BE2C (cell line): ENCODE results near the gene USH1G.

Experiments used
- DNase-seq: peaks from one replicate; pipeline ENCODE4 v3.0.0-alpha.2; 2020
- H3K27me3 ChIP-seq: fragments of 250-450 bp; sonication (Bioruptor Pico); 2 replicates; pipeline ENCODE4 v1.5.1; 2020; ENCODE audit warnings: mild to moderate bottlenecking
- H3K36me3 ChIP-seq: fragments of 250-450 bp; sonication (Bioruptor Pico); 2 replicates; pipeline ENCODE4 v1.5.1; 2020; ENCODE audit warnings: mild to moderate bottlenecking
- H3K4me1 ChIP-seq: fragments of 250-450 bp; sonication (Bioruptor Pico); 2 replicates; pipeline ENCODE4 v1.5.1; 2020
- H3K4me3 ChIP-seq: 2 replicates; pipeline ENCODE4 v1.5.1; 2011; ENCODE audit warnings: low read depth, low read length
- H3K9me3 ChIP-seq: fragments of 250-450 bp; sonication (Bioruptor Pico); 2 replicates; pipeline ENCODE4 v1.5.1; 2020
- CTCF ChIP-seq: IDR thresholded peaks from 2 replicates; pipeline ENCODE4 v1.5.1; 2012; ENCODE audit warnings: mild to moderate bottlenecking, low read depth, low read length

The USH1G gene

GRCh38 chr17:74920642-74921025, 2.4 kb downstream of the USH1G start:
- Histone ChIP-seq H3K36me3 (no peaks in the 10 kb centered on the region), H3K4me1 (no peaks in the 10 kb centered on the region), H3K4me3 (no peak overlapping the region), H3K27me3 (peaks cover 33% of the 10 kb centered on the region), H3K9me3 (no peaks in the 10 kb centered on the region)
- DNase-seq = no peak
- TF ChIP-seq CTCF = no peak

DNA sequence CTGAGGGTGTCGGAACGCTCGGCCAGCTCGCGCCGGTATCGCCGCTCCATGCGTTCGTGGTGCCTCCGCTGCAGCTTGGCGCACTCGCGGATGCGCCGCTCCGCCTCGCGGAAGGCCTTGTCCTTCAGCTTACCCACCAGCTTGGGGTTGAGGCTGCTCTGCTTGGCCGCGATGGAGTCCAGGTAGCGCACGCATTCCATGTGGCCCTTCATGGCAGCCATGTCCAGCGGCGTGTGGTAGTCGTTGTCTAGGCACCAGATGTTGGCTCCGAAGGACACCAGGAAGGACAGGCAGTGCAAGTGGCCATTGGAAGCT, 2.8 kb downstream of the USH1G start:
- no peak overlapping the region for H3K4me3 ChIP-seq

GRCh38 chr17:74919440-74920305, 3.4 kb downstream of the USH1G start:
- H3K9me3 ChIP-seq = no peaks in the 10 kb centered on the region
- DNase-seq = no peak
- H3K4me3 ChIP-seq = no peak overlapping the region
- H3K4me1 ChIP-seq = no peaks in the 10 kb centered on the region
- no peak for TF ChIP-seq CTCF
- H3K36me3 ChIP-seq = no peaks in the 10 kb centered on the region
- H3K27me3 ChIP-seq = peaks cover 24% of the 10 kb centered on the region

More for the DNA sequence above, 2.8 kb downstream of the USH1G start:
- Histone ChIP-seq H3K36me3 (no peaks in the 10 kb centered on the region), H3K27me3 (peaks cover 30% of the 10 kb centered on the region), H3K9me3 (no peaks in the 10 kb centered on the region), H3K4me1 (no peaks in the 10 kb centered on the region)
- TF ChIP-seq CTCF = no peak
- DNase-seq = no peak

- H3K27me3 ChIP-seq = peaks cover 16% of the 10 kb centered on the region
- no peaks in the 10 kb centered on the region for H3K4me1 ChIP-seq
- no peak for DNase-seq
- H3K4me3 ChIP-seq = no peak overlapping the region
- TF ChIP-seq CTCF = no peak
- H3K36me3 ChIP-seq = no peaks in the 10 kb centered on the region
- no peaks in the 10 kb centered on the region for H3K9me3 ChIP-seq
Observed at GRCh38 chr17:74918906-74919305, 4.1 kb downstream of the USH1G start.

DNA sequence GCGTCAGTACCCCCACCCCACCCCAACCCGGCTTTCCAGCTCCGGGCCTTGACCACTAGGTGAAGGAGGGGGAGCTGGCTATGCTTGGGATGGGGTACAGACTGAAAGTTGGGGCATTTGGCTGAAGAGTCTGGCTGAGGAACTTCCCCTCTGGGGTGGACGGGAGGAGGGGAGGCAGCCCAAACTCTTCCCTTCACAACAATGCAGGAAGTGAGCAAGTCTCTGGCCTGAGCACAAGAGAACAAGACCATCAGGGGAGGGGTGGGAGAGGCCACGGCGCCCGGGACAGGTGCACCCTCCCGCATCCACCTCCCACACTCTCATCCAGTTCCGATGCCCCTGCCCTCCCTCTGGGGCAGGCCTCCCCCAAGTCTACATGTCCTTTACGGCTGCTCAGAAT, 5.6 kb downstream of the USH1G start:
- H3K4me3 ChIP-seq = no peak overlapping the region
- H3K27me3 ChIP-seq = peaks cover 3% of the 10 kb centered on the region
- no peak for DNase-seq
- TF ChIP-seq CTCF = no peak
- no peaks in the 10 kb centered on the region for H3K36me3 ChIP-seq
- H3K9me3 ChIP-seq = no peaks in the 10 kb centered on the region
- no peaks in the 10 kb centered on the region for H3K4me1 ChIP-seq

DNA sequence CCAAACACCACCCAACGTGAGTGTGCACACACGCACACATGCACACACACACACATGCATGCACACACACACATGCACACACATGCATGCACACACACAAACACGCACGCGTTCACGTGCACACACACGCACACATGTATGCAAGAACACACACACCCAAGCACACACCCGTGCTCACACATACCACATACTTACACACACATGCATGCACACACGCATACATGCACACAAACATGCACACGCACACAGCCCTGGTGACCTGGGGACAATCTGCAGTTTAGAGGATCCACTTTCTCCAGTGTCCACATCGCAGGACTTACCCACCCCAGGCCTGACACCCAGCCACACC, 6.2 kb downstream of the USH1G start:
- H3K36me3 ChIP-seq = no peaks in the 10 kb centered on the region
- no peaks in the 10 kb centered on the region; the same call in 1 of the 2 replicates for H3K27me3 ChIP-seq
- no peaks in the 10 kb centered on the region for H3K9me3 ChIP-seq
- no peak overlapping the region for H3K4me3 ChIP-seq
- no peak for DNase-seq
- no peak for TF ChIP-seq CTCF
- no peaks in the 10 kb centered on the region for H3K4me1 ChIP-seq
